ENCODE measurements around the gene FZD7. TPM values are rescaled to one million over a fixed set of nuclear protein-coding genes. Genes with fewer than 3 reads are reported as not detected.
A peak's percentile ranks its signal among the peaks of the same experiment; 100 is the strongest.

FZD7 gene
- total and polyA plus RNA-seq, 5 donors from 2014 or later, result 0.09 to 0.42 TPM; not detected in 3

GRCh38 chr2:202072226-202072625 is 38.6 kb downstream of the FZD7 start:
- no peak overlapping the region for H3K27ac ChIP-seq (ENCODE audit: insufficient read depth, low read length, poor library complexity, severe bottlenecking)
- H3K27ac Mint-ChIP-seq, result no peak overlapping the region
- no peaks in the 10 kb centered on the region for H3K9me3 Mint-ChIP-seq
- H3K4me1 Mint-ChIP-seq, result no peaks in the 10 kb centered on the region
- no peak overlapping the region for H3K4me3 Mint-ChIP-seq
- H3K4me3 ChIP-seq (ENCODE audit: low read depth, low read length), result no peak overlapping the region
- H3K36me3 ChIP-seq (ENCODE audit: control insufficient read depth, insufficient read depth, low read length), result no peaks in the 10 kb centered on the region
- no peaks in the 10 kb centered on the region for H3K36me3 Mint-ChIP-seq
- H3K4me1 ChIP-seq (ENCODE audit: control insufficient read depth, insufficient read depth, low read length, poor library complexity, severe bottlenecking), result no peaks in the 10 kb centered on the region
- H3K9me3 ChIP-seq (ENCODE audit: control insufficient read depth in 2 of 2, low read length in 2 of 2), result no peaks in the 10 kb centered on the region
- no peak for ATAC-seq (ENCODE audit: low read depth in 2 of 2)
- H3K27me3 Mint-ChIP-seq, result peaks cover 24% of the 10 kb centered on the region
- DNase-seq, result no peak
- H3K27me3 ChIP-seq (ENCODE audit: control insufficient read depth, insufficient read depth, low read length), result no peaks in the 10 kb centered on the region

GRCh38 chr2:202072737-202073401 is 39.2 kb downstream of the FZD7 start, which contains the start of gene KIAA2012:
TSS of gene KIAA2012 (plus strand) at chr2:202073255. CDS start at chr2:202073628, 373 bp downstream.
- H3K36me3 ChIP-seq (ENCODE audit: control insufficient read depth, insufficient read depth, low read length), result no peaks in the 10 kb centered on the region
- no peak within 1 kb of the TSS for H3K4me3 ChIP-seq (ENCODE audit: low read depth, low read length)
- H3K9me3 ChIP-seq (ENCODE audit: control insufficient read depth in 2 of 2, low read length in 2 of 2), result no peaks in the 10 kb centered on the region
- no peak within 1 kb of the TSS for H3K27ac ChIP-seq (ENCODE audit: insufficient read depth, low read length, poor library complexity, severe bottlenecking)
- DNase-seq, result no peak
- Mint-ChIP-seq H3K27me3 (peaks cover 22% of the 10 kb centered on the region), H3K36me3 (no peaks in the 10 kb centered on the region), H3K4me1 (no peaks in the 10 kb centered on the region), H3K9me3 (no peaks in the 10 kb centered on the region), H3K4me3 (no peak within 1 kb of the TSS), H3K27ac (no peak within 1 kb of the TSS)
- no peaks in the 10 kb centered on the region for H3K27me3 ChIP-seq (ENCODE audit: control insufficient read depth, insufficient read depth, low read length)
- H3K4me1 ChIP-seq (ENCODE audit: control insufficient read depth, insufficient read depth, low read length, poor library complexity, severe bottlenecking), result no peaks in the 10 kb centered on the region
- no peak for ATAC-seq (ENCODE audit: low read depth in 2 of 2)

- no peak overlapping the region for H3K27ac ChIP-seq (ENCODE audit: insufficient read depth, low read length, poor library complexity, severe bottlenecking)
- no peak overlapping the region for H3K4me3 ChIP-seq (ENCODE audit: low read depth, low read length)
- H3K9me3 ChIP-seq (ENCODE audit: control insufficient read depth in 2 of 2, low read length in 2 of 2), result no peaks in the 10 kb centered on the region
- no peaks in the 10 kb centered on the region for H3K4me1 ChIP-seq (ENCODE audit: control insufficient read depth, insufficient read depth, low read length, poor library complexity, severe bottlenecking)
- DNase-seq (no peak), ATAC-seq (ENCODE audit: low read depth in 2 of 2) (no peak)
- Mint-ChIP-seq H3K4me1 (no peaks in the 10 kb centered on the region), H3K27me3 (peaks cover 12% of the 10 kb centered on the region), H3K4me3 (no peak overlapping the region), H3K27ac (no peak overlapping the region), H3K36me3 (no peaks in the 10 kb centered on the region), H3K9me3 (no peaks in the 10 kb centered on the region)
- no peaks in the 10 kb centered on the region for H3K36me3 ChIP-seq (ENCODE audit: control insufficient read depth, insufficient read depth, low read length)
- H3K27me3 ChIP-seq (ENCODE audit: control insufficient read depth, insufficient read depth, low read length), result no peaks in the 10 kb centered on the region
Observed at GRCh38 chr2:202074324-202074723, 40.7 kb downstream of the FZD7 start.

GRCh38 chr2:202079310-202079709 is 45.7 kb downstream of the FZD7 start:
- ATAC-seq (ENCODE audit: low read depth in 2 of 2), result no peak

GRCh38 chr2:202084265-202084664 is 50.6 kb downstream of the FZD7 start:
- no peak overlapping the region for H3K4me3 ChIP-seq (ENCODE audit: low read depth, low read length)
- Mint-ChIP-seq H3K27me3 (peaks cover 15% of the 10 kb centered on the region), H3K36me3 (no peaks in the 10 kb centered on the region), H3K4me3 (peak overlapping the region in 1 of 4 donors; percentile 8), H3K9me3 (peaks cover 0 to 4% (median 0%) of the 10 kb centered on the region in 7 donors), H3K27ac (no peak overlapping the region), H3K4me1 (no peaks in the 10 kb centered on the region)
- no peak overlapping the region for H3K27ac ChIP-seq (ENCODE audit: insufficient read depth, low read length, poor library complexity, severe bottlenecking)
- H3K27me3 ChIP-seq (ENCODE audit: control insufficient read depth, insufficient read depth, low read length), result peaks cover 1% of the 10 kb centered on the region
- H3K9me3 ChIP-seq (ENCODE audit: control insufficient read depth in 2 of 2, low read length in 2 of 2), result no peaks in the 10 kb centered on the region
- ATAC-seq (ENCODE audit: low read depth in 2 of 2), result no peak
- no peaks in the 10 kb centered on the region for H3K4me1 ChIP-seq (ENCODE audit: control insufficient read depth, insufficient read depth, low read length, poor library complexity, severe bottlenecking)
- no peaks in the 10 kb centered on the region for H3K36me3 ChIP-seq (ENCODE audit: control insufficient read depth, insufficient read depth, low read length)
- no peak for DNase-seq

More at GRCh38 chr2:202079310-202079709, 45.7 kb downstream of the FZD7 start:
- no peaks in the 10 kb centered on the region for H3K27me3 ChIP-seq (ENCODE audit: control insufficient read depth, insufficient read depth, low read length)
- no peaks in the 10 kb centered on the region for H3K36me3 ChIP-seq (ENCODE audit: control insufficient read depth, insufficient read depth, low read length)
- Mint-ChIP-seq H3K27me3 (peaks cover 19% of the 10 kb centered on the region), H3K4me1 (no peaks in the 10 kb centered on the region), H3K9me3 (peaks cover 0 to 4% (median 0%) of the 10 kb centered on the region in 7 donors), H3K36me3 (no peaks in the 10 kb centered on the region), H3K4me3 (no peak overlapping the region), H3K27ac (no peak overlapping the region)
- no peaks in the 10 kb centered on the region for H3K9me3 ChIP-seq (ENCODE audit: control insufficient read depth in 2 of 2, low read length in 2 of 2)
- no peak overlapping the region for H3K4me3 ChIP-seq (ENCODE audit: low read depth, low read length)
- no peak for DNase-seq
- H3K4me1 ChIP-seq (ENCODE audit: control insufficient read depth, insufficient read depth, low read length, poor library complexity, severe bottlenecking), result no peaks in the 10 kb centered on the region
- no peak overlapping the region for H3K27ac ChIP-seq (ENCODE audit: insufficient read depth, low read length, poor library complexity, severe bottlenecking)

Other genes starting within 250 kb of the FZD7 start
- not detected for gene CDK15, start 227.3 kb upstream of the FZD7 start, total RNA-seq
- gene CDK15, start 227.3 kb upstream of the FZD7 start, polyA plus RNA-seq, result not detected
- not detected for gene KIAA2012, start 39.4 kb downstream of the FZD7 start, total RNA-seq
- gene KIAA2012, start 39.4 kb downstream of the FZD7 start, polyA plus RNA-seq, result not detected
- 84.8 TPM for gene SUMO1, start 204.7 kb downstream of the FZD7 start, total RNA-seq
- gene SUMO1, start 204.7 kb downstream of the FZD7 start, polyA plus RNA-seq, result 100 to 1,000 TPM; 170 to 254 (median 192) TPM
- 312 TPM for gene NOP58, start 231.9 kb downstream of the FZD7 start, total RNA-seq
- 10 to 100 TPM; 79.2 to 99.4 (median 94.9) TPM for gene NOP58, start 231.9 kb downstream of the FZD7 start, polyA plus RNA-seq